RWPE1 (cell line): ENCODE data around the gene NENF.

Experiments used
- CTCF ChIA-PET: fragments of 350-600 bp; sonication (Branson Sonifier 250); formaldehyde crosslinking; extraction: SDS; loops from one replicate; lab custom pipeline; 2021; lab: Yijun Ruan, JAX
- POLR2A ChIA-PET: fragments of 400-600 bp; formaldehyde crosslinking; extraction: SDS; loops from one replicate; lab custom pipeline; 2020; ENCODE audit warnings: antibody characterized with exemption; ENCODE audit not compliant: low non-redundant PET; lab: Yijun Ruan, JAX
- DNase-seq: peaks from one replicate; pipeline ENCODE4 v3.0.0; 2012; ENCODE audit warnings: low spot score
- H3K27ac ChIP-seq: fragments of 450-650 bp; 2 replicates; pipeline ENCODE4 v1.5.1; 2017
- CTCF ChIP-seq: fragments of 450-650 bp; conservative IDR thresholded peaks from 2 replicates; pipeline ENCODE4 v1.5.1; 2017; ENCODE audit warnings: low read depth, mild to moderate bottlenecking

The NENF gene

GRCh38 chr1:212455803-212456528, 23.2 kb downstream of the NENF start:
- peak; percentile 95 for TF ChIP-seq CTCF
- peak; percentile 79 for DNase-seq
- ChIA-PET CTCF (interaction anchor here (0.6 to 4.7 kb wide), 26 partner anchors 9 to 775 kb away, joined by 3 to 53 read pairs (median 4); no protein-coding TSS in a partner anchor), POLR2A (interaction anchor here (0.7 kb wide), 1 partner anchor 100 kb away, joined by 3 read pairs; no protein-coding TSS in a partner anchor)
- H3K27ac ChIP-seq = no peak overlapping the region

- peak; percentile 25; the same call in 1 of the 2 replicates for TF ChIP-seq CTCF
- DNase-seq = no peak
- ChIA-PET CTCF (interaction anchor here (0.5 to 4.7 kb wide), 8 partner anchors 10 to 783 kb away, joined by 3 to 53 read pairs (median 3); no protein-coding TSS in a partner anchor), POLR2A (no interaction called here)
- H3K27ac ChIP-seq = no peak overlapping the region
Observed at GRCh38 chr1:212457740-212458338, 25.1 kb downstream of the NENF start.

- no peak overlapping the region for H3K27ac ChIP-seq
- POLR2A ChIA-PET = no interaction called here
- CTCF ChIA-PET = interaction anchor here (0.7 to 4.7 kb wide), 3 partner anchors 124 to 389 kb away, joined by 3 to 53 read pairs (median 4); no protein-coding TSS in a partner anchor
- TF ChIP-seq CTCF = no peak
- DNase-seq = no peak
Observed at GRCh38 chr1:212458817-212459216, 26.1 kb downstream of the NENF start.

- no peak overlapping the region for H3K27ac ChIP-seq
- POLR2A ChIA-PET = no interaction called here
- CTCF ChIA-PET = no interaction called here
- no peak for DNase-seq
- no peak for TF ChIP-seq CTCF
Observed at GRCh38 chr1:212459656-212460055, 26.9 kb downstream of the NENF start.

GRCh38 chr1:212460376-212460775, 27.7 kb downstream of the NENF start:
- ChIA-PET CTCF (no interaction called here), POLR2A (no interaction called here)
- no peak for DNase-seq
- no peak for TF ChIP-seq CTCF
- no peak overlapping the region for H3K27ac ChIP-seq

GRCh38 chr1:212461916-212462660, 29.4 kb downstream of the NENF start:
- no peak for DNase-seq
- POLR2A ChIA-PET = no interaction called here
- CTCF ChIA-PET = interaction anchor here (0.6 to 1.6 kb wide), 2 partner anchors 172 to 400 kb away, joined by 3 read pairs; no protein-coding TSS in a partner anchor
- H3K27ac ChIP-seq = no peak overlapping the region
- TF ChIP-seq CTCF = no peak
